Esophagus muscularis mucosa (tissue), 4 donors: Measurements from ENCODE around the gene ADAM30. TPM values are rescaled to one million over a fixed set of nuclear protein-coding genes. Genes with fewer than 3 reads are reported as not detected.

Experiments used
- DNase-seq: peaks from one replicate; pipeline ENCODE4 v3.0.0-alpha.2; 2017; ENCODE audit errors: extremely low spot score
- H3K27ac ChIP-seq, 4 donors: fragments of 200-600 bp; sonication (generic); replicated peaks in 1 of 4; 1 replicate in 3 of 4; 2 replicates in 1 of 4; pipeline ENCODE4 v1.5.1; 2016 to 2019; ENCODE audit warnings: mild to moderate bottlenecking in 1 of 4
- H3K27me3 ChIP-seq, 4 donors: fragments of 200-600 bp; sonication (generic); one replicate each; pipeline versions ENCODE4 v1.5.1 to v1.6.0; 2016 to 2019
- H3K36me3 ChIP-seq, 4 donors: fragments of 200-600 bp; sonication (generic); one replicate each; pipeline ENCODE4 v1.5.1; 2016 to 2019
- H3K4me1 ChIP-seq, 4 donors: fragments of 200-600 bp; sonication (generic); one replicate each; pipeline ENCODE4 v1.5.1; 2016 to 2019
- H3K4me3 ChIP-seq, 4 donors: fragments of 200-600 bp; sonication (generic); 1 replicate in 2 of 4; 2 replicates in 2 of 4; pipeline ENCODE4 v1.5.1; 2016 to 2019; ENCODE audit warnings: mild to moderate bottlenecking in 4 of 4, moderate library complexity in 1 of 4
- H3K9me3 ChIP-seq, 4 donors: fragments of 200-600 bp; sonication (generic); 1 replicate in 3 of 4; 2 replicates in 1 of 4; pipeline ENCODE4 v1.5.1; 2016 to 2019
- CTCF ChIP-seq, 3 experiments: fragments of 200-600 bp in 2 of 3; fragments of 450-650 bp in 1 of 3; sonication (generic) in 2 of 3; IDR thresholded peaks; one replicate each; pipeline ENCODE4 v1.5.1; 2017 to 2019; ENCODE audit warnings: antibody characterized with exemption in 3 of 3, mild to moderate bottlenecking in 2 of 3, moderate library complexity in 1 of 3
- EP300 ChIP-seq: sonication (generic); formaldehyde crosslinking; IDR thresholded peaks from one replicate; pipeline ENCODE4 v1.6.1; 2017; ENCODE audit warnings: antibody characterized with exemption
- POLR2A ChIP-seq: fragments of 450-650 bp; IDR thresholded peaks from one replicate; pipeline ENCODE4 v1.6.1; 2017; ENCODE audit warnings: antibody characterized with exemption, moderate library complexity, mild to moderate bottlenecking, low read depth
- POLR2AphosphoS5 ChIP-seq, 2 donors: sonication (generic); formaldehyde crosslinking; IDR thresholded peaks; one replicate each; pipeline ENCODE4 v1.6.1; 2017; ENCODE audit warnings: antibody characterized with exemption in 2 of 2
- WGBS: methylation state at CpG from one replicate; pipeline ENCODE4 v1.1.5; 2018; 5-methylcytosine and 5-hydroxymethylcytosine counted together
- intact Hi-C: fragments of 100-400 bp; cut with DNase I; formaldehyde crosslinking; loops from one replicate; pipeline ENCODE4 v1.15.1; 2023
- total RNA-seq, 4 donors: library from RNA; depleted of rRNA; stranded (reverse); fragments of >200 nt; gene quantifications; one replicate each; pipeline versions ENCODE4 v1.1.0 to v1.2.1, GENCODE V29; 2016

The ADAM30 gene
- total RNA-seq, 4 donors from 2014 or later: not detected

- Histone ChIP-seq H3K27ac (no peak overlapping the region), H3K4me1 (peaks cover 0 to 6% (median 0%) of the 10 kb centered on the region in 4 donors), H3K27me3 (no peaks in the 10 kb centered on the region), H3K36me3 (no peaks in the 10 kb centered on the region), H3K4me3 (no peak overlapping the region), H3K9me3 (peaks cover 0 to 3% (median 0%) of the 10 kb centered on the region in 4 donors)
- no peak for DNase-seq
- TF ChIP-seq POLR2A (no peak), EP300 (no peak), CTCF (IDR thresholded peaks at IDR 0.05) (no peak), POLR2AphosphoS5 (IDR thresholded peaks at IDR 0.05) (no peak)
- intact Hi-C loops: no loop called here
Observed at GRCh38 chr1:119887427-119887826, 8.9 kb downstream of the ADAM30 start.

GRCh38 chr1:119885903-119886783 lies 10.2 kb downstream of the ADAM30 start:
- peak; percentile 90 for DNase-seq
- intact Hi-C loops: no loop called here
- no peak for TF ChIP-seq EP300
- TF ChIP-seq CTCF (IDR thresholded peaks at IDR 0.05): peak; percentile 44 to 74 (median 51)

GRCh38 chr1:119884711-119885110 lies 11.6 kb downstream of the ADAM30 start:
- Histone ChIP-seq H3K4me1 (peaks cover 0 to 6% (median 0%) of the 10 kb centered on the region in 4 donors), H3K36me3 (no peaks in the 10 kb centered on the region), H3K4me3 (no peak overlapping the region), H3K27ac (no peak overlapping the region), H3K27me3 (no peaks in the 10 kb centered on the region), H3K9me3 (peaks cover 0 to 3% (median 0%) of the 10 kb centered on the region in 4 donors)
- TF ChIP-seq CTCF (IDR thresholded peaks at IDR 0.05) (no peak), POLR2A (no peak), POLR2AphosphoS5 (IDR thresholded peaks at IDR 0.05) (no peak), EP300 (no peak)
- intact Hi-C loops: no loop called here
- no peak for DNase-seq
- 32% methylated on average over 2 of the region's 2 CpGs for WGBS

More at GRCh38 chr1:119885903-119886783, 10.2 kb downstream of the ADAM30 start:
- Histone ChIP-seq H3K36me3 (no peaks in the 10 kb centered on the region), H3K4me3 (no peak overlapping the region), H3K9me3 (peaks cover 0 to 3% (median 0%) of the 10 kb centered on the region in 4 donors), H3K27ac (no peak overlapping the region), H3K27me3 (no peaks in the 10 kb centered on the region), H3K4me1 (peaks cover 0 to 6% (median 0%) of the 10 kb centered on the region in 4 donors)
- WGBS: 60% methylated on average over 11 of the region's 11 CpGs

- H3K4me1 ChIP-seq: peaks cover 0 to 6% (median 0%) of the 10 kb centered on the region in 4 donors
- 78% methylated on average over 3 of the region's 3 CpGs for WGBS
Observed at GRCh38 chr1:119883826-119884225, 12.5 kb downstream of the ADAM30 start.

More at GRCh38 chr1:119883826-119884225, 12.5 kb downstream of the ADAM30 start:
- peaks cover 0 to 3% (median 0%) of the 10 kb centered on the region in 4 donors for H3K9me3 ChIP-seq
- H3K27me3 ChIP-seq: no peaks in the 10 kb centered on the region
- no peak overlapping the region for H3K27ac ChIP-seq
- no peaks in the 10 kb centered on the region for H3K36me3 ChIP-seq
- DNase-seq: no peak
- no peak for TF ChIP-seq POLR2AphosphoS5 (IDR thresholded peaks at IDR 0.05)
- no peak for TF ChIP-seq POLR2A
- no peak for TF ChIP-seq EP300
- no peak for TF ChIP-seq CTCF (IDR thresholded peaks at IDR 0.05)
- H3K4me3 ChIP-seq: no peak overlapping the region
- intact Hi-C loops: no loop called here
